GM21423 (cell line): ENCODE measurements around the gene ZNF385D.

Source experiments
- ATAC-seq: cut with Tn5 transposase; IDR thresholded peaks from one replicate; pipeline ENCODE4 v1.9.1; 2021; ENCODE audit warnings: mild to moderate bottlenecking, moderate library complexity; ENCODE audit not compliant: unreplicated experiment

ZNF385D gene

DNA sequence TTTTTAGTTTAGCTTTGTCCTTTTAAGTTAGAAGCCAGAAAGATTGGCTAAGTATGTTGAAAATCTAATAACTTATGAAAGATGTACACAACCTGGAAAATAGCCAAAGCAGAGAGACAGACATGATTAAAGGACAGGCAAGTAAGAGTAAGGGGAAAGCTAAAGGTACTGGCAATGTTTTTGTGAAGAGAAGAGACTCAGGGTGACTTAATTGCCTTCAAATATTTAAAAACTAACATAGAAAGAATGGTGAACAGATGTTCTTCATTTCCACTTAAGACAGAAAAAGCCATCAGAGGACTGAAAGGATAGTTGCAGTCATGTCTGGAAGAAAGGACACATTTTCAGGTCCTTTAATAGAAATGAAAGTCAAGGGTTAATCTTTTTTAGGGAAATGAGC is 68.8 kb downstream of the ZNF385D start:
- ATAC-seq: no peak

DNA sequence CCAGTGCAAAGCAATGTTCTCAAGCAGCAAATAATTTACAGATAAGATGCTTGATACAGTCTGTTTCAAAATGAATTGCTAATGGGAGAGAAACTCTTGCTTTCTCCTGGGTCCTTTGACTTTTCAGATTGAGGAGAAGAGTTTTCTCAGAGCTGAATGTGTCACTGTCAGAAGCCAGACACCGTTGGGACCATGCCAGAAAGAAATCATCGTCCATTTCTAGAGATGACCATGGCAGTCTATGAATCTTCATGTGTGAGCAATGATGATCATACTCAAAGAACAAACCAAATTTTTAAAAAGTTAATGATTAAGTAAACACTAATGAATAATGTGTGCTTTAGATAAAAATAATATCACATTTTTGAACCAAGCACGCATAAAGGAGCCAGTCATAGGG is 77.6 kb downstream of the ZNF385D start:
- no peak for ATAC-seq

DNA sequence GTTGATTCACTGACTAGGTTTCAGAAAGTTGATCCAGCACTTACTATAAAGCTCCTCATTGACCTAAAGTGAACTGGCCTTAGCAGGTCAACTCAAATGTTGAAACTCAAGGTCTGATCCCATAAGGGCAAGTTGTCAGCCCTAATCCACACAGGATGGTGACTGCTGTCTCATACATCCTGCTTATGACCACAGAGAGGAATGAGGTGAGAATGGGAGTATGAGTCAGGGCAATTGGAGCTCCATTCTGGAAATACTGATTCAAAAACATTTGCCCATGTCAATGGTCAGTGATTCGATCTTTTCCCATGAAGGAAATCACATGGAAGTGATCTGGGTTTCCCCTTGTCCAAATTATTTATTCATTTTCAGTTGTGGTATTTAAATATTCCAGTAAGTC is 78.7 kb downstream of the ZNF385D start:
- ATAC-seq: no peak

DNA sequence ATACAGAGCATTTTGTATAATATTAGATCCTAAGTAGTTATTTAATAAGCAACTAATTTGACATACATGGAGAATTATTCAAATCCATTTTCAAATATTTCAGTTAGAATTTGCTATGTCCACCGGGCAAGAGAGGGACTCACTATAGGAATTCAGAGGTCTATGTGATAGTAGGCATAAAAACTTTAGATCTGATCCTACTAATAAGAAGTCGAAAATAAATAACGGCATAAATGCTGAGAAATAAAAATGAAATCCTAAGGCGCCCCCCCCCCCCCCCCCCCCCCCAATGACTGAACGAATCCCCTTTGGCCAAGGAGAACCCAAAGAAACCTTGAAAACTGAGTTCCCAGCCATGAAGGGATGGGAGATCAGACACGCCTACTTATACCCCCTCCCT is 80.6 kb downstream of the ZNF385D start:
- ATAC-seq: no peak

DNA sequence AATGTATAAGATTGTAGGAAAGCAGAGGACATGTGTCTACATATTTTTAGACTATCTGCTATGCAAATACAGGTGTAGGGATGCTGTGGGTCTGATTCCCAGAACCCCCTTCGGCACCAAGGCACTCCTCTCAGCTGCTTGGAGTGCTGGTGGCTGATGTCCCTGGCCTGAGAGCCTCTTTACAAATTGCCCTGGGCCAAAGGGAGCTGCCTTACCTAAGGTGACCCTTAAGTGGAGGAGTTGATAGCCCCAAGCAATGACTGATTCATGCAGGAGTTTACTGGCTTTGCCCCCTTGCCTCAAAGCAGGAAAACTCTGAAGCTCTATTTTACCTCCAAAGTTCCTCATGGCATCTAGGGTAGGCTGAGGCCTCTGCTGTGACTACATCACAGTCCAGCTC is 83.0 kb downstream of the ZNF385D start:
- ATAC-seq: no peak

DNA sequence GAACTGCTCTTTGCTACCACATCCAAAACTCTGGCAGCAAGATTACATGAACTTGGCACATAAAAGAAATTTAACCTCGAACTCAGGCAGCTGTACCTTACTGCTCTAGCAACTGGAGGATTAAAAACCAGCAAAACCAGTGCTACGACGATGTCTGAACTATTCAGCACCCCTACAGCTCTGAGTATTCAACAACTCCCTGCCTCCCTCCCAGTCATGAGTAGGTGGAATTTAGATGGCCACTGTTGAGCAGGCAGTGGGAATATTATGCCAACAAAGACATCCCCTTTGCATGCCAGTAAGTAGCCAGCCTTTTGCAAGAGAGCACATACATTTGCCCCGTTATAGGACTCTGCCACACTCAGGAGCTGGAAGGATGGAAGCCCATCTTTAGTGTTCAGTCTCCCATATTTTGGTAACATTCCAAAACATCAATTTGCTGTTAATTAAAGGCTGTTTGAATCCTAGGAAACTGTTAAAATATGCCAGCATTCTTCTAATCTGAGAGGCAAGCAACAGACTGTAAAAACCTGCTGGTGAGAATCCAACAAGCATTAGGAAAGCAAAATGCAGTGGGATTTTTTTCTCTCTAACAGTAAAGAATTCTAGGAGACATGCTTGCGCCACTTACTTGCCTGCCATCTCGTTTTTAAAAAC is 85.4 kb downstream of the ZNF385D start:
- no peak for ATAC-seq

DNA sequence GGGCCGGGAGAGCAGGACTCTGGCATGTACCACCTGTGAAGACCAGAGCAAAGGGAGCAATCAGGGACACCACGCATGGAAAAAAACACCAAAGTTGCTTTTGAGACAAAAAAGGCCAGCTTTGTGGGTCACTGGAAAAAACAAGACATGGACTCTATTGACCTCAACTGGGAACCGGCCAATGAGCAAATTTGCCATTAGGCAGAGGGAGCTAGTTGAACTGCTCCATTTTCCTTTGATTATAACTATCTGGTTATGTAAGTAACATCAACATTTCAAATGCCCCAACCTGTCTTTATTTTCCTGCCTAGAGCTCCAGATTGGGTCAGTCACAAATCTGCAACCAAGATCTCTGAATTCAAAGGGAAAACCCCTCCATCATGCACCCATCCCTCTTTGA is 86.0 kb downstream of the ZNF385D start:
- ATAC-seq: no peak

DNA sequence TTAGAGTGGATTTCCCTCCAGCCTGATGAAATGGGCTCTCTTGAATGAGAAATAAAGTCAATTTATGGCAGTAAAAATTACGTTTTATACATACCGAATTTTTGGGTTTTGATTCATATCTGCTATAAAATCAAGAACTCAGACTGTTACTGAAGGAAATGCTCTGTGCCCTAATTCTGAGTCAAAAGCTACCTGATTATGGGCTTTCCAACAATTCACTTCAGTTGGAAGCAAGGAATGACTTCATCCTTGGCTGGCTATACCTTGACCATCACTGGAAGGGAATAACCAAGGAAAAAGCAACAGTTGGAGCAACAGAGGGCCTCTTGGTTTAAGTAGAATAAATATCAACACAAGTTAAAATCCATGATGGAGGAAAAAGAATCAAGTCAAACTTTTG is 88.6 kb downstream of the ZNF385D start:
- ATAC-seq: no peak

DNA sequence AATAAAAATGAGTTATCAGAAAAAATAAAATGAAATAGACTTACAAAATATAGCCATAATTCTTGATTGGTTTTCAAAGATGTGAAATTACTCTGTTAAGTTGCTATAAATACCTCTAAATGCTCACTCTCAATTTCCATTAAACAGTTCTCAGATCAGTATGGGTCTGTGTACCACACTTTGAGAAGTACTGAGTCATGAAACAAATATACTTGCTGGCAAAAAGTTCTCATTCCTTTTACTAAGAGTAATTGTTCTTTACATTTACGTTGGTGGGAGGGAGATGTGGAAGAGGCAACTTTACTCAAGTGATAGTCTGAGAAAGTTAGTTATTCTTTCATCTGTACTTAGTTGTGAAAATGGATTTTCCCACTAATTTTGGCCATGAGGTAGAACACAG is 96.3 kb downstream of the ZNF385D start:
- no peak for ATAC-seq

DNA sequence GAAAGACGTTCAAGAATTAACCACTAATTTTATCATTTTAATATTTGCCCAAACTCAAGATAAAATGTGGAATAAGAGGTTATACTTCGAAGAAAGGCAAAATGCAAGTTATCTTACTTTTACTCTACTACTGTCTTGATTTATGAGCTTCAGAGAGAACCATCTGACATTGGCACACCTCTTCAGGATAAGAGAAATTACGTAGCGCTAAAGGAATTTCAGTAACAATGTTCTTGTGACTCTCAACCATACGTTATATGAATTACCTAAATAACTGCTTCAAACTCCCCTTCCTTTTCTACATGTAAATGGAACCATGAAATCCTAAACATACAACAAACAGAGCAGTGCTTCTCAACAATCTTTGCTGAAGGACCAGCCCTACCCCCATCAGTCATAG is 96.8 kb downstream of the ZNF385D start:
- no peak for ATAC-seq

DNA sequence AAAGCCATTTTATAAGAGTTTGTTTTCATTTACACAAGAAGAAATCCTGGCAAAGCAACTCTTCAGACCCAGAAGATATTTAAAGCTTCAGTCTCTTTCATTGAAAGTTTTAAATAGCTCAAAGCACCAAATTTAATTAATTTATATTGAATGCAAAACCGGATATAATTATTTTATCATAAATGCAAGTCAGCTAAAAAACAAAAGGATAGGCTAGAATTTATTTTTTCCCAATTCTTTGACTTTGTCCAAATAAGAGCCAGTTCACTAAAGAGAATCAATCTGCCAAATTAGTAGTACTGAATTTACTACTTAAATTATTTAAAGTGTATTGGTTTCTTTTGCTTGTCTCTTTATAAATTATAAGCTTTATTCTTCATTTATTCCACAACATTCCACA is 101.5 kb downstream of the ZNF385D start:
- ATAC-seq: no peak

DNA sequence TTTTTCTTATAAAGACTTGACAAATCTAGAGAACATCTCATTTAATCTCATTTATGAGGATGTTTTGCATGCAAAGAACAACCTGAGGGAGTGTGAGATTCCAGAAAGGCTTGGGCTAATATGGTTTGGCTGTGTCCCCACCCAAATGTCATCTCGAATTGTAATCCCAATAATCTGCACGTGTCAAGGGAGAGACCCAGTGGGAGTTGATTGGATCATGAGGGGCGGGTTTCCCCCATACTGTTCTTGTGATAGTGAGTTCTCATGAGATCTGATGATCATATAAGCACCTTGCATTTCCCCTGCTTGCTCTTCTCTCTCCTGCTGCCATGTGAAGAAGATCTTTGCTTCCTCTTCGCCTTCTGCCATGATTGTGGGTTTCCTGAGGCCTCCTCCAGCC is 103.0 kb downstream of the ZNF385D start:
- no peak for ATAC-seq

DNA sequence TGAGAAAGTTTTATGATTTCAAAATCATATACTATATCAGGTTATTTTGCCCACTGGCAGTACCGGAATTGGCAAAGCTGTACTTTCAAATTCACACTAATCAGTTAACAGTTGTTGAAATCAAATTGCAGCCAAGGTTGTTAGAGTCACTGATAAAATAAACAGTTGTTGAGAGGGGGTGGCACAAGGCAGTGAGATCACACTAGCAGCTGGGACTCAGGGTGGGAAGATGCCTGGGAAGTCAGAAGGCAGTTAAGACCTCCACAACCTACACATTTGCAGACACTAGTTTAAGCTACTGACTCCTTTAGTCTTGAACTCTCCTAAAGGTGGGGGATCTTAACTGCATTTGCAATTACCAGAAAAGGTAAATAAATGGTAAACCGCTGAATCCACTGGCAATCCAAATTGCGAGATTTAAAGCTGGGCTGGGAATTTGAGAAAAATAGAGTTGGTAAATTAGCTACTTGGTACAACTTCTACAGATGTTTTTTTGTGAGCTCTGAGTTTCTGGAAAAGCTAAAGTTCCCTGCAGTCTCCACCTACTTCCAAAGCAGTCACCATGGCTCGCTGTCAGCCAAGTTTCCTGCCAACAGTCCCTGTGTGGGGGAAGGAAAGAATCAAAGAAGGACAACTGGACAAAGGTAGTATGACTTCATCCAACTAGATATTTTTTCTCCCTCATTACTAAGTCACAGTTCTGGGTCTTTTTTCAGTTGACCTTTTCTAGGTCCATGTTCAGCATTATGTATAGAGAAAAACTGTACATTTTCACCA is 105.7 kb downstream of the ZNF385D start:
- ATAC-seq: no peak

DNA sequence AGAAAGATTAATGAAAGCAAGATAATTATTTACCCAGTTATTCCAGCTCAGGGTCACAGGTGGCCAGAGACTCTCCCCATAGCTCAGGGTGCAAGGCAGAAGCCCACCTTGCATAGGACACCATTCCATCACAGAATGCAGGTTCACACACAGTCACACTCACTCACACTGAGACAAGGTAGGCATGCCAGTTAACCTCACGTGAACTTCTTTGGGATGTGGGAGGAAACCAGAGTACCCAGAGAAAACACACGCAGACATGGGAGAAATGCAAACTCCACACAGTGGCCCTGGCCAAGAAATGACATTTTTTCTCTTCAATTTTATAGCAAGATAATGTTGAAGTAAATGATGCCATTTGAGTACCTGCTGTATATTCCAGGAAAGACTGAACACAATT is 106.7 kb downstream of the ZNF385D start:
- ATAC-seq: no peak

DNA sequence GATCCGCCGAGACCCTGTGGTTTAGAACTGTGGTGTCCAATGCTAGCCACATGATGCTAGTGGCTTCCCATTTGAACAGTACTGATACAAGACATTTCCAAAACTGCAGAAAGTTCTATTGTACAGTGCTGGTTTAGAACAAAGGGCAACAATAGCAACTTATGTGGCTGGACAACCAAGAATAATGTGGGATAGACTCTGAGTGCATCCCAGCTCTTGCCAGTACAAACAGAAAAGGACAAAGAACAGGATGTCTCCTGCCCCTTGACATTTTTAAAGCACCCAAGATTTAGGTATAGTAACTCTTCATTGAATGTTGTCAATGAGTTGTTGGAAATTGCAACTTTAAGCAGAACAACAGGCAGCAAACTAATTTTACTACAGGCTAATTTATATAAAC is 107.3 kb downstream of the ZNF385D start:
- ATAC-seq: no peak

DNA sequence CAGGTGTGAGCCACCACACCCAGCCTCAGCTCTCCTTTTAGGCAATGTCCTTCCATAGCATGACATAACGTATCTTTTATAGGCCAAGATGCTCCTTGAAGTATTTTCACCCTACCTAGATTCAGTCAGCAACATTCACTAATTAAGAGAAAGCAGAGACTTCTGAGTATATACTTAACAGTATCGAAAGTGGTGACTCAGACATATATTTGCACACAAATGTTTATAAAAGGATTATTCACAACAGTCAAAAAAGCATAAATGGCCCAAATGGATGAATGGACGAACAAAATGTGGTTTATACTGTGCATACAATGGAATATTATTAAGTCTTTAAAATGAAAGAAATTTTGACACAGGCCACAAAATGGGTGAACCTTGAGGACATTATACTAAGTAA is 108.6 kb downstream of the ZNF385D start:
- no peak for ATAC-seq

DNA sequence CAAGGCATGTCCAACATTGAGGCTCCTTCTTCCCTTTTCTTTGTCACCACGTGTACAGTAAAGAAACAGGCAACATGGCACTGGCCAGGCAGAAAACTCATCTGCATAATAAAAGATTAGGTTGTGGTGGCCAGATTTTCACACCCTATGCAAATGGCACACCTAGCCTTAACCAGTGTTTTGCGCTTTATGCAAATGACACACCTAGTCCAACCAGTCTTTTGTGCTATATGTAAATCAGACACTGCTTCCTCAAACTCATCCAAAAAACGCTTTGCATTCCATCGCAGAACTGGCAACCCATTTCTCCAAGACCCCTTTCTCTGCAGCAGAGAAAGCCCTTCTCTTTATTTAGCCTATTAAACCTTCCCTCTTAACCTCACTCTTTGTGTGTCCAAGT is 109.1 kb downstream of the ZNF385D start:
- no peak for ATAC-seq

DNA sequence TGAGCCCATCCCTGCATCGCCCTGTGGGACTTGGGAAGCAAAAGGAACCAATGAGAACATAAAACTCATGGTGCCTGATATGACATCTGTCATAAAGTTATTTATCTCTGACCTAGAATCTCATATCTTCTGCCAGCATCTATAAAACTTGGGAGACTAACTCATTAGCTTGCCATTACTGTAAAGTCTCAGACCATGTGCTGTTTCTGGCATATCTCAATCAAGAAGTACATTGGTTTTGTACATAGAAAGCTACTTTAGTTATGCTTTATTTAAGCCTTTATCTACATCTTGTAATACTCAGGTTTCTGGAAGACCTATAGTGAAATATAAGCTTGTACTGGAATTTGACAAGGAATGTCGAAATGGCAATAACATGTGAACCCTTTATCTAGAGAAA is 112.5 kb downstream of the ZNF385D start:
- ATAC-seq: no peak

DNA sequence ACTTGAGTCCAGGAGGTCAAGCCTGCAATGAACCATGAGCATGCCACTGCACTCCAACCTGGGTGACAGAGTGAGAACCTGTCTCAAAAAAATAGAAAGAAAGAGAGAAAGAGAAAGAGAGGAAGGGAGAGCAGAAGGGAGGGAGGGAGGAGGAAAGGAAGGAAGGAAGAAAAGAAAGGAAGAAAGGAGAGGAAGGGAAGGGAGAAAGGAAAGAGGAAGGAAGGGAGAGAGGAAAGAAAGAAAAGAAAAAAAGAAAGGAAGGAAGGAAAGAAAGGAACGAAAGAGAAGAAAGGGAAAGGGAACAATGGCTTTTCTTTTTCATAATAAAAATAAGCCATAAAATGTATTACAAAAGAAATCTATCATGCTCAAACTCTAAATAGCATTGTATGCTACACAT is 116.9 kb downstream of the ZNF385D start:
- no peak for ATAC-seq

DNA sequence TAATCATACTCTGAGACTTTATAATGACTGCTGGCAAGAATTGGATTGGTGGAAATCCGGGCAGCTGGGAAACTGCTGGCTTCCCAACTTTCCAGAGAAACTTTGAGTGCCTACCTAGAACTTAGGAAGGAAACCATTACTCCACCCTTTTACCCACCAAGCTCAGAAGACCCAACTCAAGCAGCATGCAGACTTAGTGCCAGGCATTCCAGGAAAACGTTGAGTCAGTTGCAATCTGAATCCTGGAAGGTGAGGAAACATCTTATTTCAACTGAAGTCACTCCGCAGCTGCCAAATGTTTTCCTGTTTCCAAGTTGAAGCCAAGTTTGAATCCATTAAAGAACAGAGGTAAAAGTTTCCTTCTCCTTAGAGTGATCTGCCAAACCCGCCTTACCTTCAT is 126.5 kb downstream of the ZNF385D start:
- ATAC-seq: no peak

DNA sequence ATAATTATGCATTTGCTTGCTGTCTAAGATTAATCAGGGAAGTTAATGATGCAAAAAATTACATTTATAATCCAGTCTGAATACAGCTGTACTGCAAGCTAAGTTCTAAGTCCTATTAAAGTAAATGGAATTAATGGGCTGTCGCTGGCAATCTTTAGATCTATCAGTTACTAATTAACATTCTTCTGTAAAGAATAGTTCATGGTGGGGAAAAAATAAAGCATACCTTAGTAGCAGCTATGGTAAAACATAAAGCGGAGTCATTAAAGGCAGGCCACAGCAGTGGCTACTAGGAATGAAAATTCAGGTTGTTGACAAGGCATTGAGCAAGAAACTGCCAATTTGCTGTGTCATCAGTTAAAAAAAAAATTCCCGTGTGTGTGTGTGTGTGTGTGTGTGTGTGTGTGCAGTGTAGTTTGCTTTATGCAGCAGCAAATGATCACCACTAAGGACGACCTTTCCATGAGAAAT is 129.8 kb downstream of the ZNF385D start:
- ATAC-seq: no peak

DNA sequence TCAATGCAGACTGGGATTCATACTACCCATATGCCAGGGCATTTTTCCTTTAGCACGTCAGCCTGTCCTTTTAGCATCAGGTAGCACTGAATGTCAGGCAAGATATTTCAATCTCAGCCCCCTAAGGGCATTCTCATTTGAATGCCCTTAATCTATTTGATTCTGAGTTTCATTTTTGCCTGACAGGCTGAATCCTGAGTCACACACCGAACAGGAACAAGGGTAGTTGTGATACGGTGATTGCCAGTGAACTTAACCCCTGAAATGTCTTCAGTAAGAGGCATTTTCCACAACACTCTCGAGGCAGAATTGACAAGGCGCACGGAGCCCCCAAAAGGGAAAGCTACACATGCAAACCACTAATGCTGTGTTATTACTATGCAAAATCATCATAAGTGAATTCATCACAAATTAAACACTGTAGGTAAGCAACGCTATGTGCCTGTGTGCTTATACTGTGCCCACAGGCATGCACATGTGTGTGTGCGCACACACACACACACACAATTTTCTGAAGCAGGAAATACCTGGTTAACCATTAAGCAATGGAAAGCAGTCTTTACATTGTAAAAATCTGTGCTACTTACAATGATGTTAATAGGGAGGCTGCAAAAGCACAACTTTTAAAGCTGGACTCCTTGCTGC is 130.4 kb downstream of the ZNF385D start:
- no peak for ATAC-seq
